GM21723 (cell line): ENCODE data around the gene HCAR1.
"Not testable (repeated sequence)": the region's sequence is repeated elsewhere in the genome, so short reads cannot be mapped to it uniquely, and the experiment has no call there.

ENCODE experiments used
- ATAC-seq: cut with Tn5 transposase; IDR thresholded peaks from one replicate; pipeline ENCODE4 v1.9.1; 2021; ENCODE audit warnings: mild to moderate bottlenecking, moderate library complexity; ENCODE audit not compliant: unreplicated experiment

The HCAR1 gene, protein sequence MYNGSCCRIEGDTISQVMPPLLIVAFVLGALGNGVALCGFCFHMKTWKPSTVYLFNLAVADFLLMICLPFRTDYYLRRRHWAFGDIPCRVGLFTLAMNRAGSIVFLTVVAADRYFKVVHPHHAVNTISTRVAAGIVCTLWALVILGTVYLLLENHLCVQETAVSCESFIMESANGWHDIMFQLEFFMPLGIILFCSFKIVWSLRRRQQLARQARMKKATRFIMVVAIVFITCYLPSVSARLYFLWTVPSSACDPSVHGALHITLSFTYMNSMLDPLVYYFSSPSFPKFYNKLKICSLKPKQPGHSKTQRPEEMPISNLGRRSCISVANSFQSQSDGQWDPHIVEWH

GRCh38 chr12:122730215-122731014, at the start of gene HCAR1:
Gene HCAR1, minus strand, starts transcription at chr12:122730844. Its CDS starts 505 bp downstream, at chr12:122730339.
- no peak for ATAC-seq

- ATAC-seq, result no peak
Measured at GRCh38 chr12:122757568-122757967, 26.9 kb upstream of the HCAR1 start.

GRCh38 chr12:122754790-122755189, 24.1 kb upstream of the HCAR1 start:
- no peak for ATAC-seq

DNA sequence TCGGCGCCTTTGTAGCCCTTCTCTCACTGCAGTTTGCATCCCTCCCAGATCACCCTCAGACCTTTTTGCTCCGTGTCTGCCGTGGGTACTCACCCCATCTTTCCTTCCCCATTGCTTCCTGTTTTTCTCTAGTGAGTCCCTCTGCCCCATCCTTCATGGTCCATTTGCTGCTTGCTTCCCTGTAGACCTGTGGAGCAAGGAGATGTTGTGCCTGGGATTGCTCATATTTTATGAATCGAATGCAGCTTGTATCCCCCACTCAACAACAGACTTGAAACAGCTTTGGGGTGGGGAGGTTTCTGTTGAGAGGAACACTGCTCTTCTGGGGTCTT, 22.6 kb upstream of the HCAR1 start:
- ATAC-seq, result no peak

- peak; percentile 92 for ATAC-seq
Measured at GRCh38 chr12:122752464-122753318, 22.0 kb upstream of the HCAR1 start, which contains the start of gene DENR. Gene DENR, plus strand, starts transcription at chr12:122752824. Its CDS starts 878 bp downstream, at chr12:122753702.

- ATAC-seq, result not testable (repeated sequence)
Measured at GRCh38 chr12:122750781-122751515, 20.3 kb upstream of the HCAR1 start.

- ATAC-seq, result no peak
Measured at GRCh38 chr12:122749569-122750332, 19.1 kb upstream of the HCAR1 start.

- no peak for ATAC-seq
Measured at GRCh38 chr12:122747224-122748135, 16.8 kb upstream of the HCAR1 start.

GRCh38 chr12:122743895-122744525, 13.4 kb upstream of the HCAR1 start:
- no peak for ATAC-seq

DNA sequence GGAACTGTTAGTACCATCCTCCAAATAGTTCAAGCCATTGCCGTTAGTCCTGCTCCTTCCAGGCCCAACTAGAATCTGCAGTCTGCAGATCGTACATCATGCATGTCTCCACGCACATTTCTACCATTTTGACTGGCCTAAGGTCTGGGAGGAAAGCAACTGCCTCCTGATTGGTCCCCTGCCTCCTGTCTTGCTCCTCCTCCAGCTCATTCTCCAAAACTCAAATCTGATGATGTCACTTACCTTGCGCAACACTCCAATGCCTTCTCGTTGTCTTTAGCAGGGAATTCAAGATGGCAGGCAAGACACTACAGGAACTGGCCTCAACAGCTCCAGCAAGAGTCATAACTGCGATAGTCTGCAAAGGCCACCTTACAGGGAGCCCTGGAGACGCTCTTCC, 9.7 kb upstream of the HCAR1 start:
- no peak for ATAC-seq

GRCh38 chr12:122738571-122738970, 7.9 kb upstream of the HCAR1 start:
- no peak for ATAC-seq

DNA sequence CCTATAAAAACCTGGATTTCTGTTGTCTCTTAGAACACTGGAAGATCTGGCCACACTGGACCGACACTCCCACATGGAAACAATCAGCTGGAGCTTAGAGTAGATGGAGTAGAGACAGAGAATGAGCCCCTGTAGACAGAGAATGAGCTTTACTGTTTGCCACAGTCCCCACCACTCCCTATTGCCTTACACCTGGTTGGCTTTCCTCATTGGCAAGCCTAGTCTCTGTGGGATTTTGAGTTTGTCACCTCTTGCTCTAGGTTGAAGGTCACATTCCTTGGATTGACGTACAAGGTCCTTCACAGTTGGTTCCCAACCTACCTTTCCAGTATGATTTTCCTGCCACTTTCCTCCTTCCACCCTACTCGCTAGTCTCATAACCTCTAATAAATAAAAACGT, 2.0 kb upstream of the HCAR1 start:
- no peak for ATAC-seq

- no peak for ATAC-seq
Measured at GRCh38 chr12:122732170-122732569, 1.5 kb upstream of the HCAR1 start.

- ATAC-seq, result no peak
Measured at GRCh38 chr12:122729583-122730214, 945 bp downstream of the HCAR1 start.

DNA sequence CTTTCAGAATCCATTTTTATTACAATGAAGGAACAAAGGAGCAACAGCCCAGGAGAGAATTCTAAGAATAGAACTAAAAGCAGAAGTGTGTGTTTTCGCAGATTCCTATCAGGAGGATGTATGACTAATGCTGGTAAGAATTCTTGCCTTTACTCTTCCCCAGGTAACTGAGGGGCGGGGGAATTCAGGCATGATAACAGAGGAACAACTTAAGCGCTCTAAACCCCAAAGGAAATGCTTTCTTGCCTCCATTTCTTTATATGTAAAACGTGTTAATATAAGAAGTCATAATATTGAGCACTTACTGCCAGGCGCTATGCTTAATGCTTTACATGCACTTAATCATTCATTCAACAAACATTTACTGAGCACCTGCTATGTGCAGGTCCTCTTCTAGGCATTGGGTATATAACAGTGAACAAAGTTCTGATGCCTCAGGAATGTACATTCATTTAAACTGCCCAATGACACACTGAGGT, 4.5 kb downstream of the HCAR1 start:
- ATAC-seq, result peak; percentile 44

GRCh38 chr12:122725452-122726079, 5.1 kb downstream of the HCAR1 start:
- no peak for ATAC-seq

GRCh38 chr12:122724641-122725243, 5.9 kb downstream of the HCAR1 start:
- ATAC-seq, result no peak
